HG02759 (cell line): ENCODE data around the gene HSPB2.
"Not testable (repeated sequence)": the region's sequence is repeated elsewhere in the genome, so short reads cannot be mapped to it uniquely, and the experiment has no call there.

ENCODE experiments used
- ATAC-seq: cut with Tn5 transposase; IDR thresholded peaks from one replicate; pipeline ENCODE4 v1.9.1; 2021; ENCODE audit warnings: mild to moderate bottlenecking, moderate library complexity; ENCODE audit not compliant: unreplicated experiment

HSPB2 gene

DNA sequence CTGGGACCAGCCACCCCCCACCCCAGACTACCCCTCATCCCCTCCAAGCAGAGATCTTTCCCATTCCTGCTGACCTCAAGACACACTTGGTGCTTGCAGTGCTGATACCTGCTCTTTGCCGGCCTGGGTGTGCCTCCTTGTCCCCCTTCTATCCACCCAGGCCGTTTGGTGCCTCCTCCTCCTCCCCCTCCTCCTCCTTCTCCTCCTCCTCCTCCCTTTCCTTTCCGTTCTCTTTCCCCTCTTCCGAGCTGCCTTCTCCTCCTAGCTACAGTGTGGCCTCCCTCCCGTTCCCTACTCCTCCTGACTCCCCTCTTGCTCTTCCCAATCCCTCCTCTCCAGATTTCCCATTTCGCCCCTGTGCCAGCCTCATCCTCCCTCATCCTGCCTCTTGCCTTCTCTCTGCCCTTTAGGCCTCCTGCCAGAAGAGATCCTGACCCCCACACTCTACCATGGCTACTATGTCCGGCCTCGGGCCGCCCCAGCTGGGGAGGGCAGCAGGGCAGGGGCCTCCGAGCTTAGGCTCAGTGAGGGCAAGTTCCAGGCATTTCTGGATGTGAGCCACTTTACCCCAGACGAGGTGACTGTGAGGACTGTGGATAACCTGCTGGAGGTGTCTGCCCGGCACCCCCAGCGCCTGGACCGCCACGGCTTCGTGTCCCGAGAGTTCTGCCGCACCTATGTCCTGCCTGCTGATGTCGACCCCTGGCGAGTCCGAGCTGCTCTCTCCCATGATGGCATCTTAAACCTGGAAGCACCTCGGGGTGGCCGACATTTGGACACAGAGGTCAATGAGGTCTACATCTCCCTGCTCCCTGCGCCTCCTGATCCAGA is 712 bp downstream of the HSPB2 start:
- ATAC-seq, result no peak

DNA sequence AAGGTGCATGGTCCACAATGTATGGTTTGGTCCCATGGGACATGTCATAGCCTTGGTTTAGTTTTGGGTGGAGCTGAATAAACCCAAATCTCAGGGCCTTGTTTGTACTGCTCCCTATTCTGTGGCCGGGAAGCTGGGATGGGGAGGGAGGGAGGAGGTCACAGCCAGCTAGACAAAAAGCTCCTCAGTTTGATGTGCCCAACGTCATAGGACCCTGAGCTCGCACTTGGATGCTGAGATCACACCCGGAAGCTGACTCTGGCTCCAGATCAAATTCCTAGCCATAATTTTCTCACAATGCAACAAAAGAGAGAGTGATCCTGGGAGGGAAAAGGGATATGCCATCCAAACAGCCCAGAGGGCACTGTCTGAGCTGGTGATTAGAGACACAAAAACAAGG is 1.5 kb downstream of the HSPB2 start:
- no peak for ATAC-seq

DNA sequence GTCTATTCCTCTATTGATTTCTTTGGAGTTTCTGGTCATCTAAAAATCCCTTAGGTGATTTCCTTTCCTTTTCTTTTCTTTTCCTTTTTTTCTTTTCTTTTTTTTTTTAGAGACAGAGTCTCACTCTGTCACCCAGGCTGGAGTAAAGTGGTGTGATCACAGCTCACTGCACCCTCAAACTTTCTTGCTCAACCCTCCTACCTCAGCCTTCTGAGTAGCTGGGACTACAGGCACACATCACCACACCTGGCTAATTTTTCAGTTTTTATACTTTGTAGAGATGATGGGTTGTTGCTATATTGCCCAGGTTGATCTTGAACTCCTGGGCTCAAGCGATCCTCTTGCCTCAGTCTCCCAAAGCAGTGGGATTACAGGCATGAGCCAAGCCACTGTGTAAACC is 4.2 kb downstream of the HSPB2 start:
- ATAC-seq, result no peak

DNA sequence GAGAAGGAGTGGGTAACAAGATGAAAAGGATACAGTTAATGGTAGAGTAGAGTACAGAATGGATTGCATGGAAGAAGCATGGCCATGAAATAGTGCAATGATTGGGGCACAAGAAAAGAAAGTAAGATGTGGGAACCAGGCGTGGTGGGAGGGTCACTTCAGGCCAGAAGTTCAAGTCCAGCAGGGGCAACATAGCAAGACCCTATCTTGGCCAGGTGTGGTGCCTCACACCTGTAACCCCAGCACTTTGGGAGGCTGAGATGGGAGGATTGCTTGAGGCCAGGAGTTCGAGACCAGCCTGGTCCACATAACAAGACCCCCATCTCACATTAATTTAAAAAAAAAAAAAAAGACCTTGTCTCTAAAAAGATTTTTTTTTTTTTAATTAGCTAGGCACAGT is 4.8 kb downstream of the HSPB2 start:
- ATAC-seq, result no peak

DNA sequence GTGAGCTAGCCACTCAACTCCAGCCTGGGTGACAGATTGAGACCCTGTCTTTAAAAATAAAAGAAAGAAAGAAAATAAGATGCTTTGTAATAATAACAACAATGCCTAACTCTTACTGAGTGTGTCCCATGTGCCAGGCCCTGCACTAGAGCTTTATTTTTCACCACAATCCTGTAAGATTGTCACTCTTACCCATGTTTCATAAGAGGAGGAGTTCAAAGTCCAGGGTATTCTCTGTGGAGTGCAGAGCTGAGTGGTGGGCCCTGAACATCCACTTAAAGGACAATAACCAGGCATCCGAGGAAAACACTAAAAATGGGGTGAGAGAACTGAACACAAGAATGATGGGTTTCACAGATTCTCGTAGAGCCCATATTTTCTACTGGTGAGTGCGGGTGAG is 5.3 kb downstream of the HSPB2 start:
- no peak for ATAC-seq

DNA sequence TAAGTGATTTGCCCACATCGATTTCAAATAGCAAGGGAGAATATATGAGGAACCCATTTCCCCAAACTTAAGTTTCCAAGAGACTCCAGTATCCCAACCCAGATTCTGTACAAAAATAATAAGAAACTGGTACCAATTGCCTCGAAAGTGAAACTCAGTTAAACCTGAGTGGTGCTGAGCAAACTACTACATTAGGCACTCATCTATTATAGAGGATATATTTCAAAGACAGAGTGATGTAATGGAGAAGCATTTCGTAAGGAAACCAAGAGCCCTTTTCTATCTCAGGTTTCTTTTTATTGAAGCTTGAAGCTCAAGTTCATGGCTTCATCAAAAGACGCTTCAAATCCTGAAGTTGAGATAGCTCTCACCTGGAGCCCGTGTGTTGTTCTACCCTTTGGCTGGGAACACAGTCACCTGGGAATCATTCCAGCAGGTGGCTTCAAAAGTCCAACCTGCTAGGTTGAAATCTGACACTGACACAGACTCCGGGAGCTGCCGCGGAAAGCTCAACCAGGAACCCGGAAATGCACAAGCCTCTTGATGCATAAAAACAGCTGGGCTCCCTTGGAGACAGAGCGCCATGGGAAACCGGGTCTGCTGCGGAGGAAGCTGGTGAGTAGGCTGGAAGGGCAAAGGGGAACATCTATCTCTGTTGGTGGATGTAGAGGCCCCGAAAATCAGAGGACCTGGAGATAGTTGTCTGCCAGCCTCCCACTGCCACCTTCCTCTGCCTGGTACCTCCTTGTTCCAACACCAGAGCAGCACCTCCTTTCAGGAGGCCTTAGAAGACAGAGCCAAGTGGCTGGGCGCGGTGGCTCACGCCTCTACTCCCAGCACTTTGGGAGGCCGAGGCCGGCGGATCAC is 6.1 kb downstream of the HSPB2 start, which contains the start of gene C11orf52:
Gene C11orf52, plus strand, starts transcription at position 524 of the 867 bp plus-strand sequence. Its CDS starts 60 bp downstream, at position 584.
- no peak for ATAC-seq

DNA sequence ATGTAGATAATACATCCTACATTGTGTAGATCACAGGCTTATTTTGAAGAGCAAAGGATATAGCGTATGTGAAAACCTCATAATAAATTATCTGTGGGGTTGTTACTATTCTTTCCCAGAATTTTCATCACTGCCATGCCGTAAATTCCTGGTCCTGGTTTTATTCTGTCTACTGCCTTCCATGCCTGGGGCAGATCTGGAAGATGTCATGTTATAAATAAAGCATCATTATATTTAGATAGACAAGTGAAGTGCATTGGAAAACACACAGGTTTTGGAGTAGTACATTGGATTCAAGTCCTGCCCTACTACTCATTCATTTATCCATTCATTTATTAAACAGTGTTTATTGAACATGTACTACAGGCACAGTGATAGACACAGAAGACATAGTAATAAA is 8.4 kb downstream of the HSPB2 start:
- ATAC-seq, result no peak

DNA sequence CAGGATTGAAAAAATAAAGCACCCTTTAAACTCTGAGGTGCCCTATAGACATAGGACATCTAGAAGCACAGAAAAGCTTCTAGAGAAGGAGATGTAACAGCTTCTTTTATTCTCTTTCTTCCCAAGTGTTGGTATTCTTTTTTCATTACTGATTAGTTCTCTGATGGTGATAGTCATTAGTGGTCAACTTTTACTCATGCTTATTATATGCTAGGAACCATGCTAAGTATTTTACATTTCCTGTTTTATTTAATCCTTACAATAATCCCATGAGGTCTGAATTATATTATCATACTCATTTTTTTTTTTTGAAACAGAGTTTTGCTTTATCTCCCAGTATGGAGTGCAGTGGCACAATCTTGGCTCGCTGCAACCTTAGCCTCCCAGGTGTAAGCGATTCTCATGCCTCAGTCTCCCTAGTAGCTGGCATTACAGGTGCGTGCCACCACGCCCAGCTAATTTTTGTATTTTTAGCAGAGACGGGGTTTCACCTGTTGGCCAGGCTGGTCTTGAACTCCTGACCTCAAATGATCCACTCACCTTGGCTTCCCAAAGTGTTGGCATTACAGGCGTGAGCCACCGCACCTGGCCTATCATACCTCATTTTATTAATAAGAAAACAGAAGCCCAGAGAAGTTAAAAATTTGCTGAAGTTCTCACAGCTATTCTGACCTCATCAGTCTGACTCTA is 9.2 kb downstream of the HSPB2 start:
- no peak for ATAC-seq

DNA sequence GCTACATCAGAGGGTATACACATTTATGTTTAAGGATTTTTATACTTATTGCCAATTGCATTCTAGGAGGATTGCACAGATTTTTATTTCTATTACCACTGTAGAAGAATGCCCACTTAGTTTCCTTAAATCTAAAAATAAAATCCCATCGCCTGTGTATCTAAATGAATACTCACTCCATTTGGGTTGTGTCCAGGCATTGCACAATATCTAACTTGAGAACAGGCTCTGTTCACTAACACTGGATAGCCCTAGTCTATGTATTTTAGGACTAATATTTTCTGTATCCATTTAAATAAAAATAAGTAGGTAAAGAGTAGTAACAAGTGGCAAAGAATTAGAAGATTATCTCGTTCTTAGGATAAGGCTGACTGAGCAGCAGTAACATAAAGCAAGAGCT is 10.3 kb downstream of the HSPB2 start:
- no peak for ATAC-seq

DNA sequence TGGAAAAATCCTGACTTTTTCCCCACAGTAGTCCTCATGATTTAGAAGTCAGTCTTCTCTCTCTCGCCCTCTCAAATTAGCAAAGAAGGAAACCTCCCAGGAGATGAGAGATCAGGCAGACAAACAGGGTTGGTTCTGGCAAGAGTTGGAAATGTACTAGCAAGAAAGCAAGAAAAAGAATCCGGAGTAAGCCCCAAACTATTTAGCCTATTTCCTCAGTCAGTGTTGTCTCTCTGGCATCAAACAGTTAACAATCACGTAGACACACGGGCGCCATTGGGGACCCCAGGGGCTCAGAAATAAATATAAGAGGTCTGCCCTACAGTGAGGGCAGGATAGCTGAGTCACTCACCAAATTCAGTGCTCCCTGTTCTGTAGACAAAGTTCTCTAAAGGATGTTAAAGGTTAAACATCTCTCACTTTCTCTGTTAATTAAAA is 10.8 kb downstream of the HSPB2 start:
- no peak for ATAC-seq

DNA sequence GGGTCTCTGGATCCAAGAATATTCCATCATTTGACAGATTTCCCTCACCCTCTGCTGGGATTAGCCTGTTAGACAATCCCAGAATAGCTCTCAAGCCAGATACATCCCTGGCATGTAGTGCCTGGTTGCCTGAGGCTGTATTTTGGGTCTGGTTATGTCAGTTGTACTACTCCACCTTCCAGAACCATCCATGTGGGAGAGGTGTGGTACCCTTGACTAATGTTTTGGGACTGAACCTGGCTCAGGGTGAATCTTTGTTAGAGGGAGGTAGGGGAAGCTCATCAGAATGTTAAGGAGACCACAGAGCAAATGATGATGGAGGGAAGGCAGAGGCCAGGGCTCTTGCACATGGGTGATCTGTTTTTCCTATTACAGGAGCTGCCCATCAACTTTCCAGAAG is 11.4 kb downstream of the HSPB2 start:
- no peak for ATAC-seq

DNA sequence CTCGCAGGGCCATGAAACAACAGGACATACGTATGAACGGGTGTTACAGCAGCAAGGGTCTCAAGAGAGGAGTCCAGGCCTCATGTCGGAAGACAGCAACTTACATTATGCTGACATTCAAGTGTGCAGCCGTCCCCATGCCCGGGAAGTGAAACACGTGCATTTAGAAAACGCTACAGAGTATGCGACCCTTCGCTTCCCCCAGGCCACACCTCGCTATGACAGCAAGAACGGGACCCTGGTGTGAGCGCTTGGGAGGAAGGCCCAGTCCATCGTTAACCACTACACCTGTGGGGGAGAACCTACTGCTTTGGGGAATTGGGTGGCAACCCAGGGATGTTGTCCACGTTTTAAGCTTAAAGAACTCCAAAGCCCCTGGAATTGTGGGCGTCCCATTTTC is 13.4 kb downstream of the HSPB2 start:
- no peak for ATAC-seq

DNA sequence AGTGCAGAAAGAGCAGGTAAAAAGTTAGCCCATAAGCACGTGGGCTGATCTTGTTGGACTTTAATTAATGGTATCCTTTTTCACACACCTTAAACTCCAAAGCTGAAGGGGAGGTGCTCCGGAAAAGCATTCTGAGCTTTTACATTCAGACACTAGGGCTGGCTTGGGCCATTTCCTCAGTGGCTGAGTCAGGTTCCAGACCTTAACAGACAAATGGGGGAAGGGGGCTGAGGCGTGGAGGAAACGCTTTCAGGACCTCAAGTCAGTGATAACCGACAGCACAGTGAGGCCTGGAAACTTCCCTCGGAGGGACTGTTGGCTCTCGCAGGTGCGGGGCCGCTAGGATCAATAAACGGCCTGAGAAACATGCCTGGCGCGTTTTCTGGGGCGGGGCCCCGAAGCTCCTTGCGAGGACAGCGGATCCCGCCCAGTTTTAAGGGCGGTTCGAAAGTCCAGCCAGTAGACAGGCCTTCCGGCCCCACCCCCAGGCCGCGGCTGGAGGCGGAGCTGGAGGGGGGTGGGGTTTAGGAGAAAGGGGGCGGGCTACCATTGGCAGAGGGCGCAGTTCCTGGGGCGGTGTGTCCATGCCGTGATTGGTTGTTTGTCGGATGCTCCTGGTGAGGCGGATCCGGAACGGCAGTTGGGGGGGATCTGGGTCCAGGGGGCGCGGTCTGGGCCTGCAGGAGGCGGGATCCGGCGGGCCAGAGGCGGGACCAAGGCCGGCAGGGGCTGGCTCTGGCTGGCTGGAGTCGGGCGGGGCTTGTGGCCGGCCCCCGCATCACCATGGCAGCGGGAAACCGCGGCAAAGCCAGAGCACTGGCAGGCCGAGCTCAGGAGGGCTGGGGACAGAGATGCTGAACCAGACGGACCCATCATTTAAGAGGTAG is 14.2 kb downstream of the HSPB2 start:
- peak; percentile 93 for ATAC-seq

DNA sequence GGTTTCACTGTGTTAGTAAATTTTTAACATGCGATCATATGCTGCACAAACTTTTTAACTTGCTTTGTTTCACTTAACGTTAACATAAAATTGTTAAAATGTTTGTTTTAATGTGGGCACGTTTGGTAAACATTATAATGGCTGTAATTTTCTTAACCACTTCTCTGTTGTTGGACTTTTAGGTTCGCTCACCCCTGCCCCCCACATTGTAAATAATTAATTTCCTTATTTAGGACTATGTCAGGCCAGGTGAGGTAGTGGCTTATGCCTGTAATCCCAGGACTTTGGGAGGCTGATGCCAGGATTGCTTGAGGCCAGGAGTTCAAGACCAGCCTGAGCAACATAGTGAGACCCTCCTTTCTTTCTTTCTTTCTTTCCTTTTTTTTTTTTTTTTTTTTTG is 17.9 kb downstream of the HSPB2 start:
- ATAC-seq, result no peak

DNA sequence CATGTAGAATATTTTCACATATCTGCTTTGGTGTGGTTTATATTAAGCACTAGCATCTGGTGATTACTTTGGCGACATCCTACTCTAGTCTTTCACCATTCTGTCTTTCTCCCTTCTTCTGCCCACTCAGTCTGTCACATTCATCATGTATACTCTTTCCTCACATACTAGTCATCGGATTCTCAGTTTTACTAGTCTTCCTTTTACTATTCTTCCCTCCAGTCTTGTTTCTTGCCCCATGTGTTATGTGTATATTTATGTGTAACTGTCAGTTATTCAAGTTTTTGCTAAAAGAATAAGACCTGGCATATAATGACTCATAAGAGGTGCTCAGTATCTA is 20.0 kb downstream of the HSPB2 start:
- no peak for ATAC-seq

DNA sequence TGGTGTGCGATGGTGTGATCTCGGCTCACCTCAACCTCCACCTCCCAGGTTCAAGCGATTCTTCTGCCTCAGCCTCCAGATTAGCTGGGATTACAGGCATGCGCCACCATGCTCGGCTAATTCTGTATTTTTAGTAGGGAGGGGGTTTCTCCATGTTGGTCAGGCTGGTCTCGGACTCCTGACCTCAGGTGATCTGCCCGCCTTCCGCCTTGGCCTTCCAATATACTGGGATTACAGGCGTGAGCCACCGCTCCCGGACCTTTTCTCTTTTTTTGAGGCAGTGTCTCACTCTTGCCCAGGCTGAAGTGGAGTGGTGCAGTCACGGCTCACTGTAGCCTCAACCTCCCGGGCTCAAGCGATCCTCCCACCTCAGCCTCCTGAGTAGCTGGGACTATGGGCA is 20.6 kb downstream of the HSPB2 start:
- not testable (repeated sequence) for ATAC-seq

DNA sequence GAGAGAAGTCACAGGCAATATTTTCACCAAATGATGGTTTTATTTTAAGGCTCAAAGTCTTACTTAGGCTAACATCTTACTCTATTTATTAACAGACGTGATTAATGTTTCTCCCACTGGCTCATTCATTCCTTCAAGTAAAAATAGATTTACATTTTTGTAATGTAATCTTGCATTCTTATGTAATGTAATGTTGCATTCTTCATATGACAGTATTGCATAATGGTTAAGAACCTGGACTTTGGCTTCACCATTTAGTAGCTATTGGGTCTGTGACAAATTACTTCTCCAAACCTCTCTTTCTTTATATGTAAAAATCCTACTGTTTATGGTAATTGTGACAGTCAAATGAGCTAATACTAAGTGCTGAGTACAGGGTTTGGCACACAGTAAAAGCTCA is 21.3 kb downstream of the HSPB2 start:
- no peak for ATAC-seq

DNA sequence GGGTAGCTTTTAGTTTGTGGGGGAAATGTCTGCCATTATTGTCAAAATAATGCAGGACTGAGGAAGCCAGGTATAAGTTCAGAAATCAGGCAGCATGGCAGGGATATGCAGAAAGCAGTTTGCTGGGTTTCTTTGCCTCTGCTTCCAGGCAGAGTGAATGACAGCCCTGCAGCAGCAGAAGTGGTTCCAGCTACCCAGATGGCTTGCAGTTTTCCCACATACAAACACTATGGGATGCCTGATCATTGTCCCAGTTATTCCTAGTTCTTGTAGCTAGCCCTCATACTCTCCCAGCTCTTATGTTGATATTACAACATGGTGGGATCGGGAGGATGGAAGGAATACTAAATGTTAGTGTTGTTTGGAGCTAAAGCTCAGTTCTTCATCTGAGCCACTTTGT is 21.8 kb downstream of the HSPB2 start:
- no peak for ATAC-seq

DNA sequence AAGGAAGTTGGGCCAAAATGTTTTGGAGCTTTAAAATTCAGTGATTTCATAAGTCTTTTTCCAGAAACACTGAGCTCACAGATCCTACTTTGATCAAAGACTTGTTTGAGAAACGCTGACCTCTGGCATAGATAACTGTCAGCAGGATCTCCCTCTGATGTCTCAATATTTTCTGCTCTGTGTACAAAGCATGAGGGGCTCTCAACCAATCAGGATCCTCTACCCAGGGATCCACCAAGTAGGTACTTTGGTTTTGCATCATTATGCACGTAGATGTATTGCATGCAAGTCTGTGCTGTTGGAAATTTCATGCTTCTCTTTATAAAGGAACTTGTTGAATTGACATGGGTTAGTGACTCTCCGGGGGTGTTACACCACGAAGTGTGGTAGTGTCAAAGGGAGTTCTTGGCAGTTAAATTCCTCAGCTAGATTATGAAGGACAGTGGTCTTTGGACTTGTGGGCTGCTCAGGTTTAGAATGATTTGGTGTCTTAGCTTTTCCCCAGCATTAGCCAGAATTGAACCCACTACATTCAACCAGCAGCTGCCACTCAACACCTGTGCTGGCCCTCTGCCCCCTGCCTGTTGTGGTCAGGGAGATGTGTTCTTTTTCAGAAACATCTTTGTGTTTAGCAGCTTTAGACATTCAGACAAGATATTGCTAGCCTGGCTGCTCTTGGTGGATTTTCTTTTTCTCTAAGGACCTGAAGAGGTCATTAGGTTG is 22.9 kb downstream of the HSPB2 start:
- no peak for ATAC-seq

DNA sequence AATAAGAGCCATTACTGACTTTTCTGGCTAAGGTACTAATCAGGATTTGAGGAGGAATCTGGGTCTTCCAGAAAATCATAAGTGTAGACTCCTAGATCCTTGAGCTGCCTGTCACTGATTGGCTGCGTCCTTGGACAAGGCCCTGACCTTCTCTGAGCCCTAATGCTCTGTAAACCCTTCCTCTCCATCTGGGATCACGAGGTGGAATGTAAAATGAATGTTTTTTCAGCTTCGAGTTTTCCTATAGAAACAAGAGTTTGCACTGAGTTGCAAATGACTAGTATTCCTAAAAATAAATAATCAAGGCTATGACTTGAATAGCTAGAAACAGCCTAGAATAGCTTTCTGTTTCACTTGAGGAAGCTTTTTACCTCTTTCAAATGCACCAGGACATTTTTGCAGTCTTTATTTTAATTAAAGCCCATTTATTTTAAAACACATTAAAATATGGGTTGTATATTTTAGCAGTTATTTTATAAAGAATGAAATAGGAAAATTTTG is 23.6 kb downstream of the HSPB2 start:
- no peak for ATAC-seq
